EH (cell line): ENCODE data around the gene HIRIP3.
"Not testable (repeated sequence)": the region's sequence is repeated elsewhere in the genome, so short reads cannot be mapped to it uniquely, and the experiment has no call there.

ENCODE experiments used
- DNase-seq: peaks from one replicate; pipeline ENCODE4 v3.0.0-alpha.2; 2015; ENCODE audit warnings: low read depth

Gene HIRIP3, protein sequence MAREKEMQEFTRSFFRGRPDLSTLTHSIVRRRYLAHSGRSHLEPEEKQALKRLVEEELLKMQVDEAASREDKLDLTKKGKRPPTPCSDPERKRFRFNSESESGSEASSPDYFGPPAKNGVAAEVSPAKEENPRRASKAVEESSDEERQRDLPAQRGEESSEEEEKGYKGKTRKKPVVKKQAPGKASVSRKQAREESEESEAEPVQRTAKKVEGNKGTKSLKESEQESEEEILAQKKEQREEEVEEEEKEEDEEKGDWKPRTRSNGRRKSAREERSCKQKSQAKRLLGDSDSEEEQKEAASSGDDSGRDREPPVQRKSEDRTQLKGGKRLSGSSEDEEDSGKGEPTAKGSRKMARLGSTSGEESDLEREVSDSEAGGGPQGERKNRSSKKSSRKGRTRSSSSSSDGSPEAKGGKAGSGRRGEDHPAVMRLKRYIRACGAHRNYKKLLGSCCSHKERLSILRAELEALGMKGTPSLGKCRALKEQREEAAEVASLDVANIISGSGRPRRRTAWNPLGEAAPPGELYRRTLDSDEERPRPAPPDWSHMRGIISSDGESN

DNA sequence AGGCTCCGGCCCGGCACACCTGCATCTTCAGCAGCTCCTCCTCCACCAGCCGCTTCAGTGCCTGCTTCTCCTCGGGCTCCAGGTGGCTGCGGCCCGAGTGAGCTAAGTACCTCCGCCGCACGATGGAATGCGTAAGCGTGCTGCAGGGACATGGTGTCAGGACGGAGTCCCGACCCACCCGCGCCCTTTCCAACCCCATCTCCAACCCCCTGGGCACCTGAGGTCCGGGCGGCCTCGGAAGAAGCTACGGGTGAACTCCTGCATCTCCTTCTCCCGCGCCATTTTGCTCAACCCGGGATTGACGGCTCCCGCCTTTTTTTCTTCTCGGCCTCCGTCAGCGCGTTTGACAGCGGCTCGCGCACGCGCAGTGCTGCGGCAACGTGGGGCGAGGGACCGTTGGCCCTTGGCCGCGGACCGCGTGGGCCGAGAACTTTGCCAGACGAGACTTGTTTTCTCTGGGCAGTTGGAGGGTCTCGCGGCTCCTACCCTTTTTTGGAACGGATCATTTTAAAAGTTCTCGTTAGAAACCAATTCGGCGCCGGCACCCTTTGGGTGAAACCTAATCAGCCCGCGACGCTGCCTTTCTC is at the start of gene HIRIP3:
Gene HIRIP3 (minus strand): TSS at position 294 of the 587 bp plus-strand sequence. CDS start 12 bp downstream, at position 282.
- DNase-seq = peak; percentile 81

DNA sequence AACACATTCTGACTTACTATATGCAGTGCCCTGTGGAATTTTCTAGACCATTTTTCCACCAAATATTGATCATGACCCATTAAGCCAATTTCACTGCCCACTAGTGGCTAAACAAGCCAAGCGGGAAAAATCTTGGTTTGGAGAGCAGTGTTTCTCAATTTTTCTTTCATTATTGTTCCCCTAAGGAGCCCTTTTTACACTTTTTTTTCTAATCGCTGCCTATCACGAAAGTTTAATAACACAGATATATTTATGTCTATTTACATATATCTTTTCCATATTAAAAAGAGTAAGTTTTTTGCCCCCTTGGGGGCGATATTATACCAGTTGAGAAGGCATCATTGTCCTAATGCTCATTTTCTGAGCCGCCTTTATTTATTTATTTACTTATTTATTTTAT is 46.4 kb upstream of the HIRIP3 start:
- DNase-seq = peak; percentile 63

DNA sequence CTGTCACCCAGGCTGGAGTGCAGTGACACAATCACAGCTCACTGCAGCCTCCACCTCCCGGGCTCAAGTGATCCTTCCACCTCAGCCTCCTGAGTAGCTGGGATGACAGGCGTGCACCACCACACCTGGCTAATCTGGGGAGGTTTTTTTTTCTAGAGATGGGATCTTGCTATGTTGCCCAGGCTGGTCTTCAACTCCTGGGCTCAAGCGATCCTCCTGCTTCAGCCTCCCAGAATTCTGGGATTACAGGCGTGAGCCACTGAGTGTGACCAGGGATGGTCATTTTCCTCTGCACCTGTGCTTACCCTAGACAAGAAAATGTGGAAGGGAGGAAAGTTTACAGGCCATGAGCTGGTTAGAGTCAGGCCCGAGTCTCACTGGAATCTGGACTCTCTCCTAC is 45.3 kb upstream of the HIRIP3 start:
- not testable (repeated sequence) for DNase-seq

DNA sequence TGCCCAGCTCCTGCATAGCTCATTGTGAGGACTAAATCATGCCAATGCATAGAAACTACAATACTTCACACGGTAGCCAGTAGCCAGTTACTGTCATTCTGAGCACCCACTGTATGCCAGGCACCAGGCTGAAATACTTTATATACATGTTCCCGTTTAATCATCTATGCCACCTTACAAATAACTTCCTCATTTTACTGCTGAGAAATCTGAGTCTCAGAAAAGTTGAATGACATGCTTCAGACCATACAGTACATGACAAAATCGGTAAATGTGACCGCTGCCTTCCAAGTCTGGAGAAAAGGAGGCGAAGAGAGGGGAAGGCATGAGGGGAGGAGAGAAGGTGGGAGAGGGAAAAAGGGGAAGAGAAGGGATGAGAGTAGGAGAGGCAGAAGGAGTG is 44.8 kb upstream of the HIRIP3 start:
- DNase-seq = no peak

DNA sequence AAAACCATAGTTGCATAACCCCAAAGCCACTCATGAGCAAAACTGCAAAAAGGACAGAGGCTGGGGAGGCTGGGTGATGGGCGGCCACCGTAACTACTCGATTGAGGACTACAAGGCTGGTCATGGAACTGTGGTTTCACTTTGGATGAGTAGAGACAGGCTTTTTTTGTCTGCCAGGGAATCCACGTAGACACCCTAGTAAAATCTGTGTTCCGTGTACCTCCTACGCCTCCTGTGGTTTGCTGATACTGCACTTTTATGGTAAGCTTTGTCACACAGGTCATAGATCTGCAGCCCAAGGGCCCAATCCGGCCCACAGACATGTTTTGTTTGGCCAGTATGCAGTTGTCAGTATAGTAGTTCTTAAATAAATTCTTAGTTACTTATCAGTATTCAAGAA is 37.9 kb upstream of the HIRIP3 start:
- no peak for DNase-seq

DNA sequence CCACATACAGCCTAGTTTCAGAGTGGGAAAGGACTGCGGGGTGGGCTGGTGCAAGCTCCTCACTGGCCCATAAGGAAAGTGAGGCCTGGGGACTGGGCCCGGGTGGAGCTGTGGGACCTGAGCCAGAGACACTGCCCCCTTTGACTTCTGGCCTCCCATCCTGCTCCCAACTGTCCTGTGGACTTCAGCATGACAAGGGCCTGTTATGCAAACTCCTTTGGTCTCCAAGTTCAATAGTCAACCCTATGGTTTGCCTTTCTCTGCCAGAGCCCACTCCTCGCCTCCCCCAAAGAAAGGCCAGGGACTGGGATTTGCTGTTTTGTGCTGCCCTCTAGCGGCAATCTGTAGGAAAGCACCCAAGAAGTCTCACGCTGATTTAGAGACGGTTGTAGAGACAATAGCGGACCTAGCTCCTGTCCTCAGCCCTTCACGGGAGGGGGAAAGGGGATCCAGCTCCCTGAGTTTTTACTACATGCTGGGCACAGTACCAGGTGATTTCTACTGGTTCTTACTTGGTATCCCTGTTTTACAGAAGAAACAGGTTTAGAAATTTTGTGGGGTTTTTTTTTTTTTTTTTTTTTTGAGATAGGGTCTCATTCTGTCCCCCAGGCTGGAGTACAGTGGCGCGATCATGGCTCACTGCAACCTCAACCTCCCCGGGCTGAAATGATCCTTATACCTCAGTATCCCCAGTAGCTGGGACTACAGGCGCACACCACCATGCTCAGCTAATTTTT is 36.8 kb upstream of the HIRIP3 start:
- peak; percentile 69 for DNase-seq

DNA sequence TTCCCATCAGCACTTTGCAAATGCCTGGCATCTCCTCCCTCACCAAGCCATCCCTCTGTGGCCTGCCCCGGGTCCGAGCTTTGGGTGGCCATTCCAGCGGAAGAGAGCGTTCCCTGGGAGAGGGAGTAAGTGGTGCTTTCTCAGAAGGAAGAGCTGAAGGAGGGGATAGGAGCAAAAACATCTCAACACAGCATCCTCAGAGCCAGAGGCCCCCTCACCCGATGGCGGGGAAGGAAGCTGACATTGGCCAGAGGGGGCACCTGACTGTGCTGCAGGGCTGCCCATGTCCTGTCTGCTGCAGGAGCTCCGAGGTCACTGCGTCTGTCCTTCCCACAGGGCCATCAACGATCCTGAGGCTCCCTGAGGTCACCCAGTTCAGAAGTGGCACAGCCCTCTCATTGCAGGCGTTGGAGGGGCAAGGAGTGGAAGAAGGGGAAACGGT is 36.1 kb upstream of the HIRIP3 start:
- no peak for DNase-seq

DNA sequence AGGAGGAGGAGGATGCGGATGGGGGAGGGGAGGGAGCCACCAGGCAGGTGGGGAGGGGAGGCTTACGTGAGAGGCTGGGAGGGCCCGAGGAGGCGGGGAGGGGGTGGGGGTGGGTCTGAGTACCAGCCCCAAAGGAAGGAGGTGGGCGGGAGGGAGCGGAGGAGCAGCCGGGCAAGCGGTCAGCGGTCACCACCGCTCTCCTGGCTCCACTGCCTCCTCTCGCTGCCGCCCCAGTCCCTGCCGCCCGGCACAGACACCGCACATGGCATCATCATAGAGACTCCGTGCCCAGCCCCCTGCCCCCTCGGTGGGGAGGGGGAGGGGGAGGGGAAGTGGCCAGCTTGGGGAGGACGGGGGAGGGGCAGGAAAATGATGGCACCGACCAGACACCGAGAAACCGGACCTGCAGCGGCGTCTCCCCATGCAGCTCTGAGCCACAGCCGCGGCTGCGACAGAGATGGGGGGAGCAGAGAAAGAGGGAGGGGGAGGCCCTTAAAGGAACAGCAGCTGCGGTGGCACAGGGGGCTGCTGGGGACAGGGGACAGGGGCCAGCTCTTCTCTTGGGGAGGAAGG is 35.5 kb upstream of the HIRIP3 start, which contains the start of gene TLCD3B:
Gene TLCD3B (minus strand): TSS at position 431 of the 573 bp plus-strand sequence. CDS start 744 bp downstream, outside the sequence.
- DNase-seq = no peak

DNA sequence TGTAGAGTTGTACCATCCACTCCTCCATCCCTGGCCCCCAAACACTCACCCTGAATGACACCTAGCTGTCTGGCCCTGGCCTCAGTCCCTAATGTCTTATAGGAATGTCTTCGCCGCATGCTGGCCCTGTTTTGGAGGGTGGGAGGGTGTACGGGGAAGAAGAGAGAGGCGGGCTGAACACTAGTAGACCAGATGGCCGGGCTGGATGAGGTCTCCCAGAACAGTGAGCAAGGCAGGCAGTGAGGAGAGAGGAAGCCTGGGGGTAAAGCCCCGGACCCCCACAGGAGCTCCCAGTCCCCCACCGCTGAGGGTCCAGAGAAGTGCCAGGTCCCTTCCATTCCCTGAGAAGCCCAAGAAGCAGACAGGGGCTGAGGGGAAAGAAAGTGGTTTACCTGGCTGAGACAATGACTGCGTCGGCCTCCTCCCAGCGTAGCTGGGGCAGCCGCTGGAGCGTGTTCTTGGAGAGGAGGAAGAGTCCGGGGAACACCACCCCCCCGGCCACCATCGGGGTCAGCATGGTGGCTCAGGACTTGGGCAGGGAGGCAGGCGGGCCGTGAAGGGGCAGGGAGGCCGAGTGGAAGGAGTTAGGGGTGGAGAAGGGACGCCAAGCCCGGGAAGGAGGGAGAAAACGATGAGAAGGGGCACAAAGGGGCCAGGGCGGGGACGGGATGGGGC is 34.7 kb upstream of the HIRIP3 start:
- DNase-seq = no peak

DNA sequence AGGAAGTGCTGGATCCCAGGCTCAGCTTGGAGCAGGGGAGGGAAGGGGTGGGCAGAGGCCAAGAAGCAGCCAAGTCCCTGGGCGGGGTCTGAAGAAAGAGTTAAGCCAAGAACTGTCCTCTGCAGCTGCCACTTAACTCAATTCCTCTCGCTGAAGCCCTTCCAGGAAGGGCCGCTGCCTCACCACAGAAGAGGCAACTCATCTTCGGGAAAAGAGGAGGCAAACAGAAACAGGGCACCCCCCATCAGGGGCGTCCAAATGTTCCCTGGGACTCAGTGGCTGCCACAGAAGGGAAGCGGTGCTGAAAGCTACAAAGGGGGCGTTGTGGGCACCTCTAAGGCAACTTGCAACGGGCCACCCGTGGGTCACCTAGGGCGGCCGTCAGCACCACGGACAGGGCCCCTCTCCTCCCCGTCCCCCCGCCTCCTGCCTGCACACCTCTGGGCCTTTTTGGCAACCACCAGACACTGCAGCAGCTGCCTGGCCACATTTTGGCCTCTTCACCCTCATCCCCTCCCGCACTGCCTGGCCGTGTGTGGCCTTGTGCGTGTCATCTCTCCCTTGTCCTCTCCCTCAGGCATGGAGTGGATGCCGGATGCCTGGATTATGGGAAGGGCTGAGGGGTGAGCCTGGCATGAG is 33.1 kb upstream of the HIRIP3 start:
- DNase-seq = peak; percentile 39

DNA sequence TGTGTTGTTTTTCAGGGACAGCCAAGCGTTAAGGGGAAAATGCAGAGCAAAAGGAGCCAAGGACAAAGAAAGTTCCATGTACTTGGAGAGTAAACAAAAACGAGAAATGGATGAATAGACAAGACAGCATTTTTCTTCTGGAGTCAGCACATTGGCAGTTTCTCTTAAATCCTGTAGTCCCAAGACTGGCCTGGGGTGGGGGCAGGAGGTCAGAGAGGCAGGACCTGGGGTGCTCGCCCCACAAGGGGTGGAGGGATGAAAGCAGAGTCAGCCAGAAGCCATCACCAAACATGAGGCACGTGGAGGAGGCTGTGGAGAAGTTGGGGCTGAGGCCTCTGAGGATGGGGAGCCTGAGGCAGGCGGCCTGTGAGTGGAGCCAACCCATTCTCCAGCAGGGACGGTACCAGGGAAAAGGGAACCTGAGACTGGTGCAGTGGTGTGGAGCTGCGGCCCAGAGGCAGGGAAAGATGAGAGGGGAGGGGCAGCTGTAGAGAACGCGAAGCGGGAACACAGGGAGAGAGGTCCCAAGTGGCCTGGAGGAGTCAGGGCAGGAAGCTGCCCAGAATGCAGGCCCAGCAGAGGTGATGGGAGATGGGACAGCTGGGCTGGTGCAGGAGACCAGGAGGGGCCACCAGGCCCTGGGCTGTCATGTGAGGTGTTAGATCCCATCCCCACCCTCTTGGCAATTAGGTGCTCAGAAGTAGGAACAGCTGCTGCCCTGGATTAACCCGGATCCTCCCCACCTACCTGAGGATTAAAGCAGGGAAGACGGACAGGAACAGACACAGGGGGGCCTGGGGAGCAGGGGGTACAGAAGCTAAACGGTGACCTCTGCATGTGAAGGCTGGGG is 32.4 kb upstream of the HIRIP3 start:
- no peak for DNase-seq

DNA sequence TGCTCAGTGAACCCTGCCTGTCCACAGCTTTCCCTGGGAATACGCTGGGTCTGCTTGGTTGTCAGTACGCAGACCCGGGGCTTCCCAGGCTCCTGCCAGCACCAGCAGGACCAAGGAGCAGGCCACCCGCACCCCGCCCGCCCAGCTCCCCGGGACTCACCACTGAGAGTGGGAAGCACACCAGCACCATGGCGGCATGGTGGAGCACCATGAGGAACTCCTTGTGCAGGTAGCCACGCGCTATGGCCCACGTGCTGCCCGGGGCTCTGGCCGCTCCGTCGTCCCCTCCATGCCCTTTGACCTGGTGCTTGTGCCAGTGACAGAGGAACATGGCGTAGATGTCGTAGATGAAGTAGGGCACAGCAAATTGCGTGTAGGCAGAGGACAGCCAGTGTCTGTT is 31.0 kb upstream of the HIRIP3 start:
- DNase-seq = no peak

DNA sequence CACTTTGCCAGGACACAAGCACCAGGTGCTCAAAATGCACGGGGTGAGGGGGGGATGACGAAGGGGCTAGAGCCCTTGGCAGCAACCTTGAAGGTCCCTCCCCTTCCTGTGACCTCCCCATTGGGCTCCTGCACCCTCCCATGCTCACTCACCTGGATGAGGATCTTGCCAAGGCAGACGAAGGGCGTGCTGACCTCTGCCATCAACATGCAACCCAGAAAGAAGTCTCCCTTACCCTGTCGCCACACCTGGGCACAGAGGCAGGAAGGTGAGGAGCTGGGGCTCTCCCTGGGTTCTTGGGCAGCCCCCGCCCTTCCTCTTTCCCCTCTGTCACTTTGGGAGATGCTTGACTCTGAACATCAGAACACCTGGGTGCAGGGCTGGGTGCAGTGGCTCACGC is 30.2 kb upstream of the HIRIP3 start:
- DNase-seq = no peak

DNA sequence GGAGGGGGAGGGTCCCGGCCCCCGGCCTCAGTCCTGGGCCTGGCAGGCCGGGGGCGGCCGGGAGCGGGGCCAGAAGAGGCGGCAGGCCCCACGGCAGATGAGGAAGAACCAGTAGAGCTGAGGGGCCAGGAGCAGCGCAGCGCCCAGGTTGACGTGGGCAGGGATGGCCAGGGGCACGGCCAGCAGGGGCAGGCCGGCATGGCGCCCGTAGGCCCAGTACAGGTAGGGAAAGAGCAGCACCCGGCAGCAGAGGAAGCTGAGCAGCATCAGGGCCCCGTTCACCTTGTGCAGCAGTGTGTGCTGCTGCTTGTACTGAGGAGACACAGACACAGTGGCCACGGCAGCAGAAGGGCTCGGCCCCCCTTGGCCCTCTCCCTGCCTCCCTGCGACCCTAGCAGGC is 29.7 kb upstream of the HIRIP3 start:
- no peak for DNase-seq

DNA sequence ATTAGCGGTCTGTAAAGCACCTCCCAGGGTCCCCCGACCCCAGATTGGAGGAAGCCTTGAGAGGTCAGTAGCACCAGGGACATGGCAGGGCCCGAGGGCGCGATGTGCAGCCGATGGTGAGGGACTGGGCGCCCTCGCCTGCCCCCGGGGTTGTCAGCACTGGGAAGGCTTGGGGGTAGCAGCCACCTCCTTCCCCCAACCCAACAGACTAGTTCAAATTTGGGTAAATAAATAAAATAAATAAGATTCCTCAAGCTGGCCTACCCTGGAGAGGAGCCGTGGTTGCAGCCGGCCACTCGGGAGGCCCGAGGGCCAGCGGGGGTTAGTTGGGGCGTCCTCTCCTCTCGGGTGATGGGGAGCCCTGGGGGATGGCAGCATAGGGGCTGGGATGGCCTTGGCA is 29.0 kb upstream of the HIRIP3 start:
- no peak for DNase-seq

DNA sequence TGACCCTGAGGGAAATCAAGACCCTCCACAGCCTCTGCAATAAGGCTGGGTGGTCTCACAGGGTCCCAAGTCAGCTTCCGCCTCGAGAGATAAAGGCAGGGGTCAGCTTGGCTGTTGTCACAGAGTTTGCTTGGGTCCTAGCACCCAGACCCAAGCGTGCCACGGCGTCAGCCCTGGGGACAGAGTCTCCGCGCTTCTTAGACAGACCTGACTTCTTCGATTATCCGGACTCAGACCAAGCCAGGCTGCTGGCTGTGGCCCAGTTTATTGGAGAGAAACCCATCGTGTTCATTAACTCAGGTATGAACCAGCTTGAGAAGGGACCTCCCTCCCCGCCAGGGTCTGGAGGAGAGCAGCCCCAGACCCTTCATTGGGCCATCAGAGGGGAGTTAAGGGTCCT is 28.2 kb upstream of the HIRIP3 start:
- no peak for DNase-seq

DNA sequence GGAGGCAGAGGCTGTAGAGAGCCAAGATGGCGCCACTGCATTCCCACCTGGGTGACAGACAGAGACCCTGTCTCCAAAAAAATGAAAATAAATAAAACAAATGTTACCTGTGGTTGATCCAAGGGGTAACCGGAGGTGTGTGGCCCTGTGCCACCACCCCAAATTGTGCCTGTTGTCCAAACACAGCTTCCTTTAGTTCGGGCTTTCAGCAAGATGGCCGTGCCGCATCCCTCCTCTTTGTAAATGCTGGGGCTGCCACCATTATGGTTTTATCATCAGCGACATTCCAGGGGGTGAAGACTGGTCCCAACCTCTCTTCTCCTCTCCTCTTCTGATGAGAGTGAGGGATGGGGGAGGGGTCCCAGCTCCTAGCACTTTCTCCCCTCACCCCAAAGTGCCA is 27.5 kb upstream of the HIRIP3 start, which contains the start of gene C16orf92:
Gene C16orf92 (plus strand): TSS at position 312 of the 400 bp plus-strand sequence. CDS start 143 bp downstream, outside the sequence.
- DNase-seq = no peak

DNA sequence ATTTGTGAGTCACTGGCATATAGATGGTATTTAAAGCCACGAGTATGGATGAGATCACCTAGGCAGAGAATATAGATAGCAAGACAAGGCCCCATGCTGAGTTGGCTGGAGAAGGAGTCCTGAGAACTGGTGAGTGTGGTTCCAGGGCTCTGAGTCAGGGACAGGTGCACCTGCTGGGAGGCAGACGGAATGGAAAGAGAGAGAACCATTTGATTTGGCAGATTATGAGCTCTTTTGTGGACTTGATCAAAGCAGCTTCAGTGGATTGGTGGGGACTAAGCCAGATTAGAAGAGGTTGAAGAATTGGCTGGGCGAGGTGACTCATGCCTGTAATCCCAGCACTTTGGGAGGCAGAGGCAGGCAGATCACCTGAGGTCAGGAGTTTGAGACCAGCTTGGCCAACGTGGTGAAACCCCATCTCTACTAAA is 23.3 kb upstream of the HIRIP3 start:
- no peak for DNase-seq

DNA sequence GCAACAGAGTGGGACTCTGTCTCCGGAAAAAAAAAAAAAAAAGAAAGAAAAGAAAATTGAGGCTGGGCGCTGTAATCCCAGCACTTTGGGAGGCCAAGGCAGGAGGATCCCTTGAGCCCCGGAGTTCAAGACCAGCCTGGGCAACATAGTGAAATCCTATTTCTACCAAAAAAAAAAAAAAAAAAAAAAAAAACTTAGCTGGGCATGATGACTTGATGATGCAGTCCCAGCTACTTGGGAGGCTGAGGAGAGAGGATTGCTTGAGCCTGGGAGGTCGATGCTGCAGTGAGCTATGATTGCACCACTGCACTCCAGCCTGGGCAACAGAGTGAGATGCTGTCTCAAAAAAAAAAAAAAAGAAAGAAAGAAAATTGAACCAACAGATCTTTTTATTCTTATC is 22.5 kb upstream of the HIRIP3 start:
- not testable (repeated sequence) for DNase-seq

DNA sequence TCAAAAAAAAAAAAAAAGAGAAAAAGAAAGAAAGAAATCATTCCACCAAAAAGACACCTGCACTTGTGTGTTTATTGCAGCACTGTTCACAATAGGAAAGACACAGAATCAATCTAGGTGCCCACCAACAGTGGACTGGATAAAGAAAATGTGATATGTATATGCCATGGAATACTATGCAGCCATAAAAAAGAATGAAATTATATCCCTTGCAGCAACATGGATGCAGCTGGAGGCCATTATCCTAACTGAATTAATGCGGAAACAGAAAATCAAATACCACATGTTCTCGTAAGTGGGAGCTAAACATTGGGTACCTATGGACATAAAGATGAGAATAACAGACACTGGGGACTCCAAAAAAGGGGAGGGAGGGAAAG is 21.9 kb upstream of the HIRIP3 start:
- DNase-seq = no peak
